AG09319 (cell line): ENCODE results near the gene ZNF613.

ENCODE experiments used
- DNase-seq: peaks from one replicate; pipeline ENCODE4 v3.0.0-alpha.2; 2010; ENCODE audit warnings: low read depth; ENCODE audit errors: extremely low read depth
- CTCF ChIP-seq: IDR thresholded peaks from 2 replicates; pipeline ENCODE4 v1.5.1; 2011; ENCODE audit warnings: low read depth, mild to moderate bottlenecking, inconsistent platforms, low read length, moderate library complexity

The ZNF613 gene

GRCh38 chr19:51993422-51993821 is 66.2 kb downstream of the ZNF613 start:
- TF ChIP-seq CTCF: no peak
- no peak for DNase-seq

GRCh38 chr19:51994048-51994644 is 66.9 kb downstream of the ZNF613 start:
- no peak for DNase-seq
- TF ChIP-seq CTCF: no peak
